Measurements from ENCODE around the gene TEX101.

DNA sequence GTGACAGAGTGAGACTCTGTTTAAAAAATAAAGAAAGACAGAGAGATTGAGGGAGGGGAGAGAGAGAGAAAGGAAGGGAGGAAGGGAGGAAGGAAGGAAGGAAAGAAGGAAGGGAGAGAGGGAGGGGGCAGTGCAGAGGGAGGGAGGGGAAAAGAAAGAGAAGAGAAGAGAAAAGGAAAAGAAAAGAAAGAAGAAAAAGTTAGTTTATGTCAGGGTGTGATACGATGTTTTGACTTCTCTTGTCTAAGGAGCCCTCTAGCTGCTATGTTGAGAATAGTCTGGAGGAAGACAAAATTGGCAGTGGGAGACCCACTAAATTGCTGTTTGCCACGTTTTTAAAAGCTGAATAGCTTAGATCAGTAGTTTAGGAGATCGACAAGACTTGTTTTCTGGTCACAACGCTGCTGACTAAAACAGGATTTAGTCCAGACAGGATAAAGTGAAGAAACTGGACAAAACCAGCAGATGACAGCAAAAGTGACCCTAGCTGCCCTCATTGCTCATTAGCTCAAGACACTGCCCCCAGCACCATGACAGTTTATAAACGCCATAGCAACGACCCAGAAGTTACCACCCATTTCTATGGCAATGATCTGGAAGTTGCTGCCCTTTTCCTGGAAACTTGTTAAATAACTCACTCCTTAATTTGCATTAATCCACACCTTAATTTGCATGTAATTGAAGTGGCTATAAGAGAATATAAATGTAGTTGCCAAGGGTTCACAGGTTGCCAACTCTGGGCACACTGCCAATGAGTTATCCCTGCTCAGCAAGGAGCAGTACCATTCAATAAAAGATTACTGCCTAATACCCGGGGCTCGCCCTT lies 11.1 kb downstream of the TEX101 start:
- TF ChIP-seq CTCF (IDR thresholded peaks at IDR 0.05) (peak in 3 of 4 experiments; percentile 32 to 57 (median 43)), POLR2A (IDR thresholded peaks at IDR 0.05) (no peak)
